NB4 (cell line): Measurements from ENCODE around the gene DBNL.

Source experiments
- DNase-seq: peaks from one replicate; pipeline ENCODE4 v3.0.0; 2010; ENCODE audit warnings: low read depth
- H3K4me3 ChIP-seq: one replicate; pipeline ENCODE4 v1.5.1; 2011; ENCODE audit warnings: mild to moderate bottlenecking, low read depth, low read length, moderate library complexity
- MYC ChIP-seq: IDR thresholded peaks from 2 replicates; pipeline ENCODE4 v1.6.1; 2011; ENCODE audit warnings: low read depth, low read length
- POLR2A ChIP-seq: IDR thresholded peaks from 2 replicates; pipeline ENCODE4 v1.6.1; 2011; ENCODE audit warnings: mild to moderate bottlenecking; ENCODE audit not compliant: insufficient read length; ENCODE audit errors: extremely low read depth
- TF ChIP-seq, protein P1 (sequence below): IDR thresholded peaks from 2 replicates; pipeline ENCODE4 v1.6.1; 2011; ENCODE audit warnings: low read depth, low read length
- TF ChIP-seq, protein P2 (sequence below): IDR thresholded peaks from one replicate; pipeline ENCODE4 v1.5.1; 2012; ENCODE audit warnings: low read depth, low read length

The DBNL gene

DNA sequence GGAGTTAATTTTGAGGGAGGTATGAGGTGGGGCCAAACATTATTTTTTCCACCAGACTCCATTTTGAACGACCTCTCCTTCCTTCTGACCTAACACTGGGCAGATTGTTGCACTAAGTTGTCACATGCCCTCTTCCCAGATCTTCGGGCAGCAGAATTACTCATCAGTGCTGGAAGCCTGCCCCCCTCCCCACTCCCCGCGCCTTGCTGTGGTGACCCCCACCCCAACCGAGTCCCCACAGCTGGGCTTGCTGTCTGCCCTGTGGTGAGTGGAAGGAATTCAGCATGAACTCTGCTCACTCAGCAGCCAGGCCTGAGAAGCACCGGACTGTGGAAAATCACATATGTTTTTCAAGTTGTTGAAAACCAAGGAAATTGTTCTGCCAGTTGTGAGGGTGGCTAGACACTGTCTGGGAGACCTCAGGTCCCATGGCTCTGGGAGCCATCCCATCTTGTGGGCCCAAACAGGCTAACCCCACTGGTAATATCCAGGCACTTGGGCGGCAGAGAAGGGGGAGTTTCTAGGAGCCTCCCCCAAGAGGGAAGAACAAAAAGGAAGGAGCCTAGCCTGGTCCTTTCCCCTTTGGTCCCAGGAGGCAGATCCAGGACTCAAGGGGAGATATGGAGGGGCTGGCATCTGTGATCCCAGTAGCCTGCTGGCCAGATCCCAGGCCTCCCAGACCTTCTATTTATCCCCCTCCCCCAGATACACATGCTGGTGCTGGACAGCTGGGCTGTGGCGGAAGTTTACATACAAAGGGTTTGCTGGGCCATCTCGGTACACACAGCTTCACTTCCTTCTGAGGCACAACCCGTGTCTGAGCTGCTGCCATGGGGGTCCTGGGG is 56.2 kb downstream of the DBNL start:
- no peak overlapping the region for H3K4me3 ChIP-seq
- TF ChIP-seq, protein P1, sequence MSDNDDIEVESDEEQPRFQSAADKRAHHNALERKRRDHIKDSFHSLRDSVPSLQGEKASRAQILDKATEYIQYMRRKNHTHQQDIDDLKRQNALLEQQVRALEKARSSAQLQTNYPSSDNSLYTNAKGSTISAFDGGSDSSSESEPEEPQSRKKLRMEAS: no peak
- no peak for TF ChIP-seq MYC
- TF ChIP-seq POLR2A: no peak
- TF ChIP-seq, protein P2, sequence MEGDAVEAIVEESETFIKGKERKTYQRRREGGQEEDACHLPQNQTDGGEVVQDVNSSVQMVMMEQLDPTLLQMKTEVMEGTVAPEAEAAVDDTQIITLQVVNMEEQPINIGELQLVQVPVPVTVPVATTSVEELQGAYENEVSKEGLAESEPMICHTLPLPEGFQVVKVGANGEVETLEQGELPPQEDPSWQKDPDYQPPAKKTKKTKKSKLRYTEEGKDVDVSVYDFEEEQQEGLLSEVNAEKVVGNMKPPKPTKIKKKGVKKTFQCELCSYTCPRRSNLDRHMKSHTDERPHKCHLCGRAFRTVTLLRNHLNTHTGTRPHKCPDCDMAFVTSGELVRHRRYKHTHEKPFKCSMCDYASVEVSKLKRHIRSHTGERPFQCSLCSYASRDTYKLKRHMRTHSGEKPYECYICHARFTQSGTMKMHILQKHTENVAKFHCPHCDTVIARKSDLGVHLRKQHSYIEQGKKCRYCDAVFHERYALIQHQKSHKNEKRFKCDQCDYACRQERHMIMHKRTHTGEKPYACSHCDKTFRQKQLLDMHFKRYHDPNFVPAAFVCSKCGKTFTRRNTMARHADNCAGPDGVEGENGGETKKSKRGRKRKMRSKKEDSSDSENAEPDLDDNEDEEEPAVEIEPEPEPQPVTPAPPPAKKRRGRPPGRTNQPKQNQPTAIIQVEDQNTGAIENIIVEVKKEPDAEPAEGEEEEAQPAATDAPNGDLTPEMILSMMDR: no peak
- DNase-seq: no peak

DNA sequence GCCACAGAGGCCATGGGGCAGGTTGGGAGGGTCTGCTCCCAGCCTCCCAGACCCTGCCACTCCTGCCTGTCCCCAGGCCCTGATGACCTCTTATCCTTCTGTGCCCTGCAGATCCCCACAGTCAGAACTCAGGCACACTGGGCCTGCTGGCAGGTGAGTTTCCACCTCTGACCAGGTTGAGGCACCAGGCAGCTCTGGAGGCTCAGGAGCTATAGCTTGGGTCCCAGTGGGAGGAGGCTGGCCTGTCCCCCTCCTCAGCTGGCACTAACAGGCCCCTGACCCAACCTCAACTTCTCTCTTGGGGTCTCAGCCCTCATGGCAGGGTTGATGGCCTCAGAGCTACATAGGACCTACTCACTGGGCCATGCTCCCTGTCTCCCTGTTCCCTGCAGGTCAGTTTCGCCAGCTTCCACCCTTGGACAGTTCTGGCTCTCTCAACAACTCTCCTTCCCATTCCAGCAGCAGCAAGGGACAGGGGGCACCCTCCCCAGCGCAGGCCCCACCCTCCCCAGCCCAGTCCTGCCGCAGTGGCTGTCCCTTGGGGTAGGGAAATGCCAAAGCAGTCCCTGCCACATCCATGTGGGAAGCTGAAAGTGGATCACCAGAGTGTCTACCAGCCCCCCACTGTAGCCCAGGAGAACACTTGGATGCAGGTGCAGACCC is 56.9 kb downstream of the DBNL start:
- no peak for DNase-seq
- TF ChIP-seq POLR2A: no peak
- TF ChIP-seq, protein P1: no peak
- TF ChIP-seq MYC: no peak
- TF ChIP-seq, protein P2: no peak
- no peak overlapping the region for H3K4me3 ChIP-seq

DNA sequence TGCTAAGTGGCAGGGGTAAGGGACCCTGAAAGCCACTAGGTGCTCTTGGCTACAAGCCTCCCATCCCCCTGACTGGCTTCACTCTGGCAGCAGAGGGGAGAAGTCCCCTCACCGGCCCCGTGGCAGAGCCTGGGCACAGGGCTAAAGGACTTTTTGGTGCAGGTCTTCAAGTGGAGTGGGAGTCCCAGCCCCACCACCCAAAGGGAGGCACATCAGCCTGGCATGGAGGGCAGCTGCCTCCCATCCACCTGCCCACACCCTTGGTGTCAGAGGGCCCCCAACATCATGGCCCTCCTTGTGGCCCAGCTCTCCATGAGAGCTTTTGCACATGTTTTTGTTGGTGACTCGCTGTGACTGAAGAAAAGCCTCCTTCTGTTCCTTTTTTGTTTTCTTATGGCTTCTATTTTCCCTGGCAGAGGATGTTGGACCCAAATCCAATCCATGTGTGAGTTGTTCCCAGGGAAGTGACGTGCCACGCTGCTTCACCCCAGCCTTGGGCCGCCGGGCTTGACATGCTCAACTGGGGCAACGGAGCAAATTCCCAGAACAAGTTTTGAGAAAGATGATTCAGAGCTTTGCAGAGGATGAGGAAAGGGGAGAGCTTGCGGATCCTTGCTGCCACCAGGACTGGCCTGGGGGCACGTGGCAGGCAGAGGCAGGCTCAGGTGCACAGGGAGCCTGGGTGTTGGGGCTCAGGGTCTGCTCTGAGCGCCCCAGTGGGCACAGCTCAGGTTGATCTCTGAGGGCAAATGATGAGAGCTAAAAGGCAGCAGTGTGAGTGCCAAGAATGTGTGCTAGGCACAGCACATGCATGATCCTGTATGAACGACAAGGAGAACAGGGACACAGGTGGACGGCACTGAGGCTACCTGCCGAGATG is 57.7 kb downstream of the DBNL start:
- no peak for DNase-seq
- TF ChIP-seq MYC (no peak), POLR2A (no peak)
- TF ChIP-seq, protein P1: no peak
- TF ChIP-seq, protein P2: no peak
- no peak overlapping the region for H3K4me3 ChIP-seq

DNA sequence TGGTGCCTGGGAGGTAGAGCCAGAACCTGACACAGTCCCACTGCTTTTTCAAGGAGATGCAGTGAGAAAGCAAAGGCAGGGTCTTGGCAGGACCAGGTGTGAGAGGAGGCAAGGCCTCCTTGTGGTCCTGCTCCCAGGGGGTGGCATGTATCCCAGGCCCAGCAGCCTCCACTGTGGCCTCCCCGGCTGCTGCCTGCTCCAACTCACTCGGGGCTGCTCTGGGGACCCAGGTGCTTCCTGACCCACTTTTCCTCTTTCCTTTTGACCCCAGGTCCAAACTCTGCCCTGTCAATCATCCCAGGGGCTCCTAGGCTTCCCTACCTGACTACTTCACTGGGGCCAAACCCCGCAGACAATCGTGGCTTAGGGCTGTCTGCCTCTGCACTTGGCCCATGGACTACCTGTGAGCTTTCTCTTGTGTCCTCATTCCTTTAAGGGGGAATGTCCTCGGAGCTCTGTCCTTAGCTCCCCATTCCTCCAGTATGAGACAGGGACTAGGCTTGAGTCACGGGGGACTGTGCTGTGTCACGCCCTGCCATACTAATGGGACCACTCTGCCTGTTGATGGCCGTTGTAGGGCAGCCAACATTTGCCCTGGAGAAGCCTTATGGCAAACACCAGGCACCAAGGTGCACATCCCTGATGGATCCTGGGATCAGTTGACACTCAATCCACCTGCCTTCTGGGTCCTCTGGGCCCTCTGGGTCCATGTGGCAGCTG is 58.5 kb downstream of the DBNL start:
- TF ChIP-seq POLR2A: no peak
- TF ChIP-seq, protein P1: no peak
- TF ChIP-seq, protein P2: no peak
- TF ChIP-seq MYC: no peak
- DNase-seq: no peak
- no peak overlapping the region for H3K4me3 ChIP-seq

GRCh38 chr7:44103566-44103922 is 59.0 kb downstream of the DBNL start:
- TF ChIP-seq, protein P1: no peak
- TF ChIP-seq POLR2A: no peak
- no peak overlapping the region for H3K4me3 ChIP-seq

More at GRCh38 chr7:44103566-44103922, 59.0 kb downstream of the DBNL start:
- DNase-seq: no peak
